HG03045 (cell line): ENCODE data around the gene ABHD16B.
"Not testable (repeated sequence)": the region's sequence is repeated elsewhere in the genome, so short reads cannot be mapped to it uniquely, and the experiment has no call there.

Experiments used
- ATAC-seq: cut with Tn5 transposase; IDR thresholded peaks from one replicate; pipeline ENCODE4 v1.9.1; 2021; ENCODE audit warnings: mild to moderate bottlenecking, moderate library complexity; ENCODE audit not compliant: unreplicated experiment

Gene ABHD16B

DNA sequence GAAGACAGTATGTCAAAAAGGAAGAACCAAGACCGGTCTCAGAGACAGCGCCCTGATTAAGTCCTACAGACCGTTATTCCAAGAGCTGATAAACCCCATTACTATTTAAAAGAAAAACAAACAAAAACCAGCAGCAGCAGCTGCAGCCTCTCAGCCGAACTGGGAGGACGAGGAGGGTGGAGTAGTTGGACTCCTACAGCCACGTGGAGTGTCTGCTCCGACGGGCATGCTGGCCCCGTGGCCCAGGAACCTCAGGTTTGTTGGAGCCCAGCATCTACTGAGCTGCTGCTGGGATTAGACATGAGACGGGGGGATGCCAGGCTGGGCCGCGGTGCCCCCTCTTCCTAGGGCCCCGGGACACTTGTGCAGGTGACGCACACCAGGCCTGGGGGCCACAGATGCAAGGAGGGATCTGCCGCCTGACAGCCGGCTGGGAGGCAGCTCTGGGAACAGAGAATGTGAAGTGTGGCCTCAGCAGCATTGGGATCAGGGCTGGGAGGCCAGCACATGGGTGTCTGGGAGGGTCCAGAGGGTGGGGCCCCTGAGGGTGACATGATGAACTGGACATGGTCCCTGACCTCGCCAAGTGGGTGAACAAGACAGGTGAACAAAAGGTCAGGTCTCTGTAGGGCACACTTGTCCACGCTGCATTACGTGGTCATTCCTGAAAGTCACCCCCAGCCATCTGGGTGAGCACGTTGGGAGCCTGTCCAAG is 27.4 kb upstream of the ABHD16B start:
- ATAC-seq: no peak

GRCh38 chr20:63834491-63834880 is 26.8 kb upstream of the ABHD16B start:
- no peak for ATAC-seq

DNA sequence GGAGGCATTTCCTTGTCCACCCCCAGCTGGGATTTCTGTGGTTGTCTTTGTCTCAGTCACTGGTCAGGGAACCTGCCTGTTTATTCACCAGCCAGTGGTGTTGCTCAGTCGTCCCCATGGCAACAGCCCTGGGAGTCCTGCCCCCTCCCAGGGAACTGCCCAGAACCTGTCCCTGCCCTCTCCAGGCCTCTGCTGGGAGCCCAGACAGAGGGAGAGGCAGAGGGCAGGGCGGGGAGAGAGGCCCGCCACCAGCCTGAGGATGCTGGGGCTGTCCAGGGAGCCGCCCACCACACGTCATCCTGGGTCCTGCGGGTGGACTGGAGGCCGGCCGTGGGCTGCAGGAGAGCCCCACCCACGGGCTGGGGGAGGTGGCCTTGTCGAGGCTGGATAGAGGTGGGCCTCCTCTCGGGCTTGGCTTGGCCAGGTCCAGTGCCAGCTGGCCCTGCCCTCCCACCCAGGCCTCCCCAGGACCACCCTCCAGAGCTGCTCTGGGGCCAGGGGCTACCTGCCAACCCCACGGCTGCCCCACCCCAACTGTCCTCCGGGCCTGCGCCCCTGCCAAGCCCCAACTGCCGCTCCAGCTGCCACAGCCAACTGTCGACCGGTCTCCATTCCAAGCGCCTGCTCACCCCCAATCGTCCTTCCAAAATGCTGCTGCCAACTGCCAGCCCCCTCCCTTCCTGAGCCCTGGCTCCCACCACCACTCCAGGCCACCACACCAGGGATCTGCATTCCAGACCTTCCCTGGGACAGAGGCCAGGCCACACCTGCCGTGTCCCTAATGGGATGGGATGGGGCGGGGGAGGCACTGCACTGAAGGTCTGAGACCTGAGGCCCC is 26.1 kb upstream of the ABHD16B start:
- ATAC-seq: no peak

DNA sequence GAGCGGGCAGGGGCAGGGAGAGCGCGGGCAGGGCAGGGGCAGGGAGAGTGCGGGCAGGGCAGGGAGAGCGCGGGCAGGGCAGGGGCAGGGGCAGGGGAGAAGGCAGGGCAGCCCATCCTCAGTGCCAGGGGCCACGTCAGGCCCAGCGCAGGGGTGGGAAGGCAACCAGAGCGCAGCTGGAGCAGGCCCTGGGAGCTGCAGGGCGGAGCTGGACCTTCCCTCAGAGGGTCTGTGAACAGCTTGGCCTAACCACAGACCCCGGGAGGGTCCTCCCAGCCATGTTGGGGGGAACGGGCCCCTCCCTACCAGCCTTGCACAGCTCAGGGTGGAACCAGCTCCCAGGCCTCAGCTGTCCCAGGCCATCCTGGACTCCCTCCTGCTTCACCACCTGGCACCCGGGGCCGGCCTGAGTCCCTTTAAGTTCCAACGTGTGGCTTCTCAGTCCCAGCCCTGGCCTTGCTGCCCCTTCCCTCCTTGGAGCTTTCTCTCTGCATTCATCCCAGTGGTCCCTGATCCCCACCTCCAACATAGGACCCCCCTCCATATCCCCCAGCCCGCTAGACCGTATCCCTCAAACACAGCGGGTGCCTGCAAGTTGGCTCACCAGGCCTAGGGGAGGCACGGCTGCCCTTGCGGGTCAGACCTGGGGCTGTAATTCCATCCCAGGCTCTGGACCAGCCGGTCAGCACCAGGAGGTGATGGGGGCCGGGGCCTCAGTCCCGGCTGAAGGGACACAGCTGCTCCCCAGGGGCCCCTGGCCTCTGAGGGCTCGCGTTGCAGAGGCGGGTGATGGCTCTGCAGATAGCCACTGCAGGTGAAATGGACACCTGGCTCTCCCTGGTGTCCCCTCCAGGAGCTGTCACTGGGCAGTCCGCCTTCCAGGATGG is 24.6 kb upstream of the ABHD16B start:
- ATAC-seq: no peak

DNA sequence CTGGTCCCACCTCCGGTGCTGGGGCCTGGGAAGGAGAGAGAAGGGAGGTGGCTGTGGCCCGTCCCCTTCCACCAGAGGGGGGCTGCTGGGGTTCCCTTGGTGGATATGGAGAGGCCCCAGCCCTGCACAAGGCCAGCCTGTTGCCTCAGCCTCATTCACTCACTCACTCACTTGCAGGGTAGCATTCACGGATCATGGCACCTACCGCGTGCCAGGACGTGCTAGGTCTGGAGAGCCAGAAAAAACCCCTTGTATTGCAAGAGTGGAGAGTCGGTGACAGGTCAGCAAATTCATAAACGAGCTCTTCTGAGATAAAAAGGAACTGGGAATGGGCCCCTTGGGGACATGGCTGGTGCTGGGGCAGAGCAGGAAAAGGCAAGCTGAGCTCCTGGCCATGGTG is 23.8 kb upstream of the ABHD16B start:
- ATAC-seq: no peak

GRCh38 chr20:63839620-63840019 is 21.7 kb upstream of the ABHD16B start:
- no peak for ATAC-seq

DNA sequence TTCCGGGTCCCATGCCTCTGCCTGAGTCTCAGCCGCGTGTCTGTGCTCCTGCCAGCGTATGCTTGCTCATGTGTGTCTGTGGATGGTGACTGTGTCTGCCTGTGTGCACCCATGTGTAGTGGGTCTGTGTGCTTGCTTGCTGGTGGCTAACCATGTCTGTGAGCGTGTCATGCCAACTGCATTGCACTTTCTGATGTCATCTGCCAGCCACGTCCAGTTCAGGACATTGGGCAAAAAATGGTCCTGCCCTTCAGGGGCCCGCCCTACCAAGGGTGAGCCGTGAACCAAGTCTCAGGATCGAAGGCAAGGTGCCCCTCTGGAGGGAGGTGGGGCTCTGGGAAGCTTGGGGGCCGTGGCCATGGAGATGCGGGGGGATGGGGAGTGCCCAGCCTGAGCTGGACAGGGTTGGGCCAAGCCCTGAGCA is 20.9 kb upstream of the ABHD16B start:
- no peak for ATAC-seq

DNA sequence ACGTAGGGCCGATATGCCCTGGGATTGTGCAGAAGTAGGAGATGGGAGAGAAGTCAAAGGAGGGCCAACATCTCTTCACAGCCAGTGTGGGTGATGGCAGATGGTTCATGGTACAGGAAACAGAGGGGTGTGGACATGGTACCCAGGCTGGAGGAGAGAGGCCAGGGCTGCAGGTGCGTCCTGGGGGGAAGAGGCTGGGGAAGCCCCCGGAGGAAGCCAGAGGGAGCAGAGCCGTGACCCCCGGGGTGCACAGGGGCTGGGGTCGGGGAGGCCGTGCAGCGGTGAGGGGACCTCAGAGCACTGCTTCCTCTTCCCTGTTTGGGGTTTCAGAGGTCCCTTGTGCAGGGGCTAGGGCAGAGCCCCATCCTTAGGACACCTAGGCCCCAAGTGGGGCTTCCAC is 19.0 kb upstream of the ABHD16B start:
- no peak for ATAC-seq

- no peak for ATAC-seq
Measured at GRCh38 chr20:63843222-63843621, 18.1 kb upstream of the ABHD16B start.

GRCh38 chr20:63843778-63844177 is 17.5 kb upstream of the ABHD16B start:
- ATAC-seq: no peak

DNA sequence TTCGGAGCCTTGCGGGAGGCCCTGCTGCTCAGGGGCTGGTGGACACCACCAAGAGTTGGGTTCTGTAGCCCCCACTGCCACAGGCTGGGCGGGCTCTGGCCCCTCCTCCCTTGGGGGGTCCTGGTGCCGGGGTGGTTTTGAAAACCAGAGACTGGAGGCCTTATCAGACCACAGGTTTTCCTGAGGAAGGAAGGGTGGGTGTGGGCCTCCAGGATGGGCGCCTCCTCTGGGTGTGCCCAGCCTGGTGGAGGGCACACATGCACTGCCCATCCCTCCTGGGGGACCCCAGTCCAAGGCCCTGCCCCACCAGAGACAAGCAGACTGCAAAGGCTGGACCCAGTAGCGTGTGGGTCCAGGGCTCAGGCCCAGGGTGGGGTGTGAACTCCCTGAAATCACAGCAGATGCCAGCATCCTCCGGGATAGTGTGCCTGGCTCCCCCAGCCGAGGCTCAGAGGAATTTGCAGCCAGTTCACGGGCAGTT is 16.7 kb upstream of the ABHD16B start:
- no peak for ATAC-seq

GRCh38 chr20:63846128-63846771 is 15.0 kb upstream of the ABHD16B start:
- no peak for ATAC-seq

- ATAC-seq: no peak
Measured at GRCh38 chr20:63846888-63847236, 14.4 kb upstream of the ABHD16B start.

GRCh38 chr20:63847237-63848002 is 13.9 kb upstream of the ABHD16B start:
- no peak for ATAC-seq

- no peak for ATAC-seq
Measured at GRCh38 chr20:63848003-63848911, 13.0 kb upstream of the ABHD16B start.

- peak; percentile 72 for ATAC-seq
Measured at GRCh38 chr20:63850689-63851547, 10.4 kb upstream of the ABHD16B start.

GRCh38 chr20:63851548-63851943 is 9.8 kb upstream of the ABHD16B start:
- ATAC-seq: not testable (repeated sequence)

DNA sequence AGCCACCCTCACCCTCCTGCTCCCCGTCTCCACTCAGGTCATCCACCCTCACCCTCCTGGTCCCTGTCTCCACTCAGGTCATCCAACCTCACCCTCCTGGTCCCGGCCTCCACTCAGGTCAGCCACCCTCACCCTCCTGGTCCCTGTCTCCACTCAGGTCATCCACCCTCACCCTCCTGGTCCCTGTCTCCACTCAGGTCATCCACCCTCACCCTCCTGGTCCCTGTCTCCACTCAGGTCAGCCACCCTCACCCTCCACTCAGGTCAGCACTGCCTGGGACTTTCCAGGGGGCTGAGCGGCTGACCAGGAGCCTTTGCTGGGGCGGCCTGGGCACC is 7.6 kb upstream of the ABHD16B start:
- ATAC-seq: not testable (repeated sequence)
